GM18858 (cell line): ENCODE data around the gene SORBS1.

ENCODE experiments used
- ATAC-seq: cut with Tn5 transposase; IDR thresholded peaks from one replicate; pipeline ENCODE4 v1.9.1; 2021; ENCODE audit not compliant: unreplicated experiment

SORBS1 gene

DNA sequence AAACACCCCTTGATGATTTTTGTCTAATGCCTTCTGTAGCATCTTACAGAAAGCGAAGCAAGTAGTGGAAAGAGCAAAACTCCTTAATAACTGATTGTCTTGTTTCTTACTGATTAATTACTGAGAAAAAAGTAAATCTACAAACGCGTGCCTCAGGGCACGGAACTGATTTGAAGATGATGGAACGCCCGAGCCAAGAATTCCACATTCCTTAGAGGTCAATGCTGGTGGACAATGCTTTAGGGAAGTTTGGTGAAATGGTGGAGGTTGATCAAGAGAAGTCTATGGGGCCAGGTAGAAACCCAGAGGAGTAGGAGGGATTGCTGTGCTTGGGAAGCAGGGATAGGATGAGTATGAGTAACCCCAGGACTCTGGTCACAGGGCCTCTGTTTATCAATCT is 5.0 kb upstream of the SORBS1 start:
- ATAC-seq, result no peak

- ATAC-seq, result no peak
Measured at GRCh38 chr10:95565336-95565735, 4.2 kb upstream of the SORBS1 start.

DNA sequence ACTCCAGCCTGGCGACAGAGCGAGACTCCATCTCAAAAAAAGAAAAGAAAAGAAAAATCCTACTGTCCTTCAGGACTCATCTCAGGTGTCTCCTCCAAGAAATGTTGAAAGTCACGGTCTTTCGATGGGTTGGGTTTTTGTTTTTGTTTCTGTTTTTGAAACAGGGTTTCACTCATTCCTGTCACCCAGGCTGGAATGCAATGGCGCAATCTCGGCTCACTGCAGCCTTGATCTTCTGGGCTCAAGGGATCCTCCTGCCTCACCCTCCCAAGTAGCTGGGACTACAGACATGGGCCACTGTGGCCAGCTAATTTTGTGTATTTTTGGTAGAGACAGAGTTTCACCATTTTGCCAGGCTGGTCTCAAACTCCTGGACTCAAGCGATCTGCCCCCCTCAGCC is 3.1 kb upstream of the SORBS1 start:
- ATAC-seq, result no peak

GRCh38 chr10:95562341-95562965 is 1.3 kb upstream of the SORBS1 start:
- no peak for ATAC-seq

GRCh38 chr10:95561864-95562177 is 650 bp upstream of the SORBS1 start:
- ATAC-seq, result no peak

DNA sequence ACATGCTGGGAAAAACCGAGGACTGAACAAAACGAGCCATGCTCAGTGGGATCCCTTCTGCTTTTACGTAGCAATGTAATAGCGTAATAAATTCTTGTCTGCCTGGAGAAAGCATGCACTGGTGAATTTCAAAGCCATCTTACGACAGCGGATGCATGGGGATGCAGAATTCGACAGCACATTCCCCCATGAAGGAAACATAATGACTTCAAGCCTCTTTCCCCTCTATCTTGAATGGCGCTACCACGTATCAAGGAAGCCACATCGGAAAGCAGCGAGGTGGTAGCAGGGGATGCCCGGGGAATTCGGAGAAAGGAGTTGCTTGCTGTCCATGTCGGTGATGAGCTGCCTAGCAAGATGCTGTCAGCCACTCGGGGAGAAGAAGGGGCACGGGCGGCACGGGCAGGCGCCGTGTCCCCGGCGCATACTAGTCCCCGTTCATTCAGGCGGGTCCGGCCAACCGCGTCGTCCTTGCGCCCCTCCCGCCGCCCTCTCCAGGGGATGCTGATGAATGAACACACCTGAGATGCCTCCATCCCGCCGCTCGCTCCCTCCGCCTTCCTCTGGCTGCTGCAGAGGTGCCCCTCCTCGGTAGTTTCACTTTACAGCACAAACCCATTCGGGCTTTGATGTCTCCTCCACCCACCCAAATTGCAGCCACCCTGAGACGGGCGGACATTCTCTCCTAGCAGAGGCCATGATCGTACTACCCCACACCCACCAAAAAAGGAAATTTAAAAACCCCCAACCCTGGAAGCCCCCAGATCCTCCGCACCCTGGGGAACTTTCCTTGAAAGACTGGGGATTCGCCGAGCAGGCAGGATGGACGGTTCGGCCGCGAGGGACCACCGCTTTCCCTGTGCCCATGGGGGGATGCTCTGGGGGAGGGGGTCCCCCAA is 644 bp downstream of the SORBS1 start:
- no peak for ATAC-seq

DNA sequence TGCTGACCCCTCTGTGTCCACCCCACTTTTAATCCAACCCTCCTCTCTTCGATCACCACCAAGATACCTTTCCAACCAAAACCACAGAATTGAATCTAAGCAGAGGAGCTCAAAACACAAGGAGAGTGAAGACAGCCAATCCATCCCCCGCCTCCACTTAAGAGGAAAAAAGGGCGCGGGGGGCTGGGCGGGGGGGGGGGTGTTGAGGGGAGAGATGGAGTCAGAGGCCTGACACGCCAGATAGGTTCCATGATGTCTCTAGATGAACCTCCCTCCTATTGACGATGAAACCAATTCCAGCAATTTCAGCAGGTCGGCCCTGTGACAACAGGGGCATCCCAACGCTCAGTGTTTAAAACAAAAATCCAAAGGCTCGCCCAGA is 1.3 kb downstream of the SORBS1 start:
- no peak for ATAC-seq

GRCh38 chr10:95559471-95559870 is 1.7 kb downstream of the SORBS1 start:
- ATAC-seq, result no peak

- ATAC-seq, result no peak
Measured at GRCh38 chr10:95558593-95559320, 2.4 kb downstream of the SORBS1 start.

DNA sequence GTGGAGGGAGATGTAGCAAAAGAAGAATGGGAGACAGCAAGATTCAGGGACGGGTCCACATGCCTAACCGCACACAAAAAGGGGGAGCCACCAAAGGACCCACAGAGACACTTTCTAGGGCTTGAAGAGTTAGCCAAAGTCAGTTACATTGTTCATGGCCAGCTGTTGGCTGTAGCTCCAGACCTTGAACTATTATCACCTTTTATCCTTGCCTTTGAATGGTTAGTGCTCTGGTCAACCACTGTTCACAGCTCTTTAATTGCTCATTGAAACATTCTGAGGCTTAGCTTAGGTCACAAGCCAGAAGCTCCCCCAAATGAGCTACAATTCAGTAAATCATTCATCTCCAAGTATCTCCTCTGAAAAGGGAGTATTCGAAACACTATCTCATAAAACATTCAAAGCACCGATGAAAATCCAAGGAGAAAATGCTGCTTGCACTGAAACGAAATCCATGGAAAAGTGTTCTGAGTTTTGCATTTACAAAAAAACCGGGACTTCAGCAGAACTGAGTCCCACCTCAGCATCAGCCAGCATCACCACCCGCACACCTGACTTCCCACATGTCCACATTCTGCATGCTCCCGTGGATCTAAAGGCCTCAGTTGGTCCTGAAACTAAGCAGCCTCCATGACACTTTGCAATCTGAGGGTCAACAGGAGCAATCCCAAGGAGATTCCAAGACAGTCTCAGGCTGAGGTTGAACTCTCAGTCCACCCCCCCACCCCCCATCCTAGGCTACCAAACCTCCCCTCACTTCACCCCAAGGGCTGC is 4.0 kb downstream of the SORBS1 start:
- no peak for ATAC-seq

DNA sequence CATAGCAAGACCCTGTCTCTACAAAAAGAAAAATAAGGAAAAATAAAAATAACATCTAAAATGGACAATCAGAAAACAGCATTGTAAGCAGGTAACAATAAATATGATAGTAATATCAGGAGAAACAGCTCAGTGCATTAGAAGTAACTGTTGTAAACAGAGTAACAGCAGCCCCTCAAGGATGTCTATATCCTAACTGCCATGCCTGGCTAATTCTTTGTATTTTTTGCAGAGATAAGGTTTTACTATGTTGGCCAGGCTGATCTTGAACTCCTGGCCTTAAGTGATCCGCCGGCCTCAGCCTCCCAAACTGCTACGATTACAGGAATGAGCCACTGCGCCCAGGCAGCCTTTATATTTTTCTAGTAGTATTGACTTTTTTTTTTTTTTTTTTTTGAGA is 7.5 kb downstream of the SORBS1 start:
- no peak for ATAC-seq

DNA sequence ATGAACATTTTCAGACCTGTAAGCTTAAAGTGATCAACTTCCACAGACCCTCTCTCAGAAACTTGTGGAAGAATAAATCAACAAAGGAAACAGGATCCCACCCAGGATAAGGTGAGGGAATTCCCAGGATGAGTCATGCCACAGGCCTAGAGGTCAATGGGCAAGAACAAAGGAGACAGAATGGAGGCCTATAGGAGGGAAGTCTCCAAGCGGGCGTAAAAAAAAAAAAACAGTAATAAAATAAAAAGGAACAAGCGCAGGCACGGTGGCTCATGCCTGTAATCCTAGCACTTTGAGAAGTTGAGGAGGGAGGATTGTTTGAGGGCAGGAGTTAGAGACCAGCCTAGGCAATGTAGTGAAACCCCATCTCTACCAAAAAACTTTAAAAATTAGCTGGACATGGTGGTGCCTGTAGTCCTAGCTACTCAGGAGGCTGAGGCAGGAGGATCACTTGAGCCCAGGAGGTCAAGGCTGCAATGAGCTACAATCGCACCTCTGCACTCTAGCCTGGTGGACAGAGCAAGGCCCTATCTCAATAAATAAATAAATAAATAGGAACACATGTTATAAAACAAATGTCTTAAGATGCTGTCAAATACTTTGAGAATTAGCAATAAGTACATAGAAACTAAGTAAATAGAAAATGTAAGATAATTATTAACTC is 8.4 kb downstream of the SORBS1 start:
- ATAC-seq, result no peak

- no peak for ATAC-seq
Measured at GRCh38 chr10:95550073-95550672, 11.0 kb downstream of the SORBS1 start.

DNA sequence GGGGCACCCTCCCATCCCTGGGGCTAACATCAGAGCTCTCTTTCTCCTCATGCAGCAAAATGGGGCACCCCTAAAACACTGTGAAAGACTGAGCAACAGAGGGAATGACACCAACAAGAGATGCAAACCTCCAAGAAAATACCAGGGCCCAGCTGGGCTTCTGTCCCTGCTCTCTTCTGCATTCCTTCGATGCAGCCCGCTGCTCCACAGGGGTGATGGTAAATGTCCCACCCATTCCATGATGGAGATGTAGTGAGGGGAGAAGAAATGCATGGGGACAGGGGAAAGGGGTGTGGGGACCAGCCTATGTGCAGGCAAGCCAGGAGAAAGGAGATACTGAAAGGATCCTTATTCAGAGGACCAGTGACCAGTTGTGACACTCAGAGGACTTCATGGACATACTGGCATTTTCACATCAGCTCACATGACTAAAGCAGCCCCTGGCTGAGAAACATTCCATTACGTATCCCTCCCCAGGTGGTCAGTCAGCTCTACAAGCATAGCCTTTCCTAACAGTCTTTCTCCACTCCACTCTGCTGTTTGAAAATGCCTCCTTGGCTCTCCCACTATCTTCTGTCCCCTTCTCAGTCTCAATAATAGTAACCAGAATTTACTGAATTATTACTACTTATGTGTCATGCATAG is 13.3 kb downstream of the SORBS1 start:
- no peak for ATAC-seq

DNA sequence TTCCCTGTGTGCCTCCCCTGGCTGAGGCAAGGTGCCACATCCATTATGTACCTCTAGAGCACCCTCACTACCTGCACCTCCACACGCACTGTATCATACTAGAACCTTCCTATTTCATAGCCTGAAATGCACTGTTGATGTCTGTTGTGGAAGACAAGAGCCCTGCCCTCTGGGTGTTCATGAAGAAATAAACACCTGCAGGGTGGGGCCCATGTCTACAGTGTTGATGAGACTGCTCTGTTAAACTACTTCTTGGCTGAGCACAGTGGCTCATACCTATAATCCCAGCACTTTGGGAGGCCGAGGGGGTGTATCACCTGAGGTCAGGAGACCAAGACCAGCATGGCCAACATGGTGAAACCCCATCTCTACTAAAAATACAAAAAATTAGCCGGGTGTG is 14.0 kb downstream of the SORBS1 start:
- ATAC-seq, result no peak

GRCh38 chr10:95545981-95546380 is 15.2 kb downstream of the SORBS1 start:
- ATAC-seq, result no peak

DNA sequence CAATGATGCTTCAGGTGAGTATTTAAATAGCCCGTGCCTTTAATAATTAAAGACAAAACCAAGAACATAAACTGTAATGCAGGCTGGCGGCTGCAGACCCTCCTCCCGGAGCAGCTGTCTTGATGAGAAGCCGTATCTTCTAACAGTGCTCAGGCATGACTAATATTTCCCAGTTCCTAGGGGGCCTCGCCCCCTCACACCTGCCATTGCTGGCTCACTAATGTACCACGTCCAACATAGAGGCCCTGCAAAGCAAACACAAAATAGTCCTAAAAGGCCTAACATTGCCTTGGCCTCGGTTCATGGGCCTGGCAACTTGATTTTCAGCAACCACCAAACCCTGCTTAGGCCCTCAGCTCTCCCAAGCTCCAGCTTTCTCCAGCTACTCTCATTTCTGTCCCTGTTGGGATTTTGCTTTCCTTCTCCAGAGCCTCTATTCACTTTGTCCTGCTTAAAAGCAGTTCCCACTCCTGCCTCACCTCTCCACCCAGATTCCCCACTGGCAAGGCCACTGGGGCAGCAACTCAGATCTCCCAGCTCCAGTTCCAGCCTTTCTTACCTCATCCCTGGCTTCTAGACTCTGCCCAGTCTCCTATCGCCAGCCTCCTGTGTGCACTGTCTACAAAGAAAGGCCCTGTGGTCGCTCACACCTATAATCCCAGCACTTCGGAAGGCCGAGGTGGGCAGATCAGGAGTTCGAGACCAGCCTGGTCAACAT is 16.2 kb downstream of the SORBS1 start:
- ATAC-seq, result no peak

DNA sequence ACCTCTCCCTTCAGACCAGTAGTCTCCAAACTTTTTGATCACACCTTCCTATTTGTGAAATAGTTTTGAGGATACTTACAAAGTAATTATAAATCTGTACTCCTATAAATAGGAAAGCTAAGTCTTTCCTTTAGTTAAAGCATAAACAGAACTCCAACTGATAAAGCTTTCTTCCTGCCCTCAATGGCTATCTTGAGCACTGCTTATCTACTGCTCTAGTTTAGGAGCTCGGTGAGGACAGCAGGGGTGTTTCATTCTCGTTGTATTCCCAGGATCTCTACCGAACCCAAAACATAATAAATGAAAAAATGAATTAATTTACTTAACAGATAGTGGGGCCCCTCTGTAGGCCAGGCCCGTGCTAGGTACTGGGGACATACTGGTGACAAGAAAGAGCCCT is 17.7 kb downstream of the SORBS1 start:
- no peak for ATAC-seq

DNA sequence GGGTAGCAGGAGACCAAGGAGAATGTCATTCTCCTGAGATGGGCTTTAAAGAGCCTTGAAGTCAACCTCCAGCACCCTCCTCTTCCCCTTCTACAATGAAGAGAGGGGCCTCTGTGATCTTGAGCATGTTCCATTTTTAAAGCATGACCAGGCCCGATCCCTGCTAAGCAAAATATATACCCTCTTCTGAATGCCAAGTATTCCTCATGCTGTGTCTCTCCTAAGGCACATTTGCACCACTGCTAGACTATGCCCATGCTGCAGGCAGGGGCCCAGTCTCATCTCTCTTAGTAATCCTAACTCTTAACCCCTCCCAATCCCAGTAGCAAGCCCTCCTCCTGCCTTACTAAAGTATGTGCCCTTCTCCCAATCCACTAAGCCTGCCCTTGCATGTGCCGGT is 18.4 kb downstream of the SORBS1 start:
- no peak for ATAC-seq
